HG02588 (cell line): ENCODE results near the gene GET3.

Experiments used
- ATAC-seq: cut with Tn5 transposase; IDR thresholded peaks from one replicate; pipeline ENCODE4 v1.9.1; 2021; ENCODE audit warnings: mild to moderate bottlenecking, moderate library complexity; ENCODE audit not compliant: unreplicated experiment

GET3 gene

DNA sequence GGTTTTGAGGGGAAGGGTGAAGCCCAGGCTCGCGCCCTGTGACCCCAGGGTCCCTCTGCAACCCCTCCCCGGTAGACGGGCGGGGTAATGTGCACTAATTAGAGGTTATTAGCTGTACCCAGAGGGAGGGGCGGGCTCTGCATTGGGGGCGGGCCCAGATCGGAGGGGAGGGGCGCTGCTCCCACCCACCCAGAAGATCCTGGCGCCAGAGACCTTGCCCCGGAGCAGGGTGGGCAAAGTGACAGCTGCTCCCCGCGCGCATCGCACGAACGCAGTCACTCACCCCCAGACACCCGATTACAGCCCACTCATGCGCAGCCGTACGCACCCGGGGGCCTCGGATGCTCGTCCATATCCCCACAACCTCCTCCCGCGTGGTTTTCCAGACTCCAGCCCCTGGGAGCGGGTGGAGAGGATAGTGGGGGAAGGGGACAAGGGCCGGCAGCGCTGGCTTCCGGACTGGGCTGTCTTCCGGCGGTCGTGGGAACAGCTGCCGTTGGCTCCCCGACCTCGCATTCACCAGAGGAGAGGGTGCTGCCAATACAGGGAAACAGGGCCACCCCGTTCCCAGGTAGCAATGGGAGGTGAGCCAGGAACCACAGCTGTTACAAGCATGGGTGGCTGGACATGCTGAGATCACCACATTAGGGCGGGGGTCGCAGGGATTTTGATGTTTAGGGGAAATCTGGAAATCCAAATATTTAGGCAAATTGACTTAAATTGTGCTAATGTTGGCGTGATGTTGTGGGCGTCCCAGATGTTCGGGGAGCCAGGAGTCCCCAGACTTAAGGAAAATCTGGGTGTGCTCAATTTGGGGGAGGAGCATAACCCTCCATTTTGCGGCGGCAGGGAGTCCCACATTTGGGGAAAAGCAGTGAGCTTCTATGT lies 41.0 kb downstream of the GET3 start:
- no peak for ATAC-seq

DNA sequence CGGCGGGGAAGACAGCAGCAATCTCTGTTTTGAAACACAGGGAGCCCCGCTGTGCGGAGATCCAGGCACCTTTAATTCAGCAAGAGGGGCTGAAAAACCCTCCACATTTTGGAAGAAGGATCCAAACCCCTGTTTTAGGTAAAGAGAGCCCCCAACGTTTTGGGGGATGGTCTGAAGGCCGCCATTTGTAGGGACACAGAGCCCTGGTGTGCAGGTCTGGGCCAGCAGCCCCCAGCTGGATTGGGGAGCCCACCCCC lies 41.5 kb downstream of the GET3 start:
- ATAC-seq = no peak

DNA sequence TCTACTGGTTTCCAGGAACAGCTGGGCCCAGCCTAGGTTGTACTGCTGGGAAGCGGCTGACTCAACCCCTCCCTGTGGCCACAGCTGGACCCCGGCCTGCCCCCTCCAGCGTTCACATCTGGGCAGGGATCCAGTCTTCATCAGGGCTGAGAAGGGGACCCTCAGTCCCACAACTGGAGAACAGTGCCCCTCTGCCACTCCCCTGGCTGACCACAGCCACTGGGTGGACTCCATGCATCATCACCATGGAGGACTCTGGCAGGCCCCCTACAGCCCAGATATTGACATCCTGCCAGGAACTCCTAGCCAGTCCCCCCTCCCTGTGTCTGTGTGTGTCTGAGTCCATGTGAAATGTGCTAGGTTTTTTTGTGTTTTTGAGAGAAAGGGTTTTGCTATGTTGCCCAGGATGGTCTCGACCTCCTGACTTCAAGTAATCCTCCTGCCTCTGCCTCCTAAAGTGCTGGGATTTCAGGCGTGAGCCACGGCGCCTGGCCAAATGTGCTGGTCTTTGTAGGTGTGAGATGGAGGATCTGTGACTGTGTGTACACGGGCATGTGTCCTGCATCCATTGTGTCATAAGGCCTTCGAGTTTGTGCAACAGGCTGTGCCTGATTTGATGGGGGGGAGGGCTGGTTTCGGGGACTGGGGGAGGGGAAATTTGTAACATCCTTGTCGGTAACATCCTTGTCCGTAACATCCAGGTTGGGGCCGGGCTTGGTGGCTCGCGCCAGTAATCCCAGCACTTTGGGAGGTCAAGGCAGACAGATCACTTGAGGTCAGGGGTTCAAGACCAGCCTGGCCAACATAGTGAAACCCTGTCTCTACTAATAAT lies 42.1 kb downstream of the GET3 start:
- ATAC-seq = no peak

DNA sequence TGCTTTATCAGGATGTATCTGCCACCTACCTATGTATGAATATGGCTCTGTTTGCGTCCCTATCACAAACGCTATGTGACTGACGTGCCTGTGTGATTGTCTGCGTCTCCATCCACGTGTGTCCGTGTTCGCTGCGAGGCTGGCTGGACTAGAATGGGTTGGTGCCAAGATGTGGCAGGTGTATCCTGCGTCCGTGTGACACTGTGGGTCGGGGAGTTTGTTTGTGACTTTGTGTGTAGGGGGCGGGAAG lies 44.8 kb downstream of the GET3 start:
- ATAC-seq = no peak

DNA sequence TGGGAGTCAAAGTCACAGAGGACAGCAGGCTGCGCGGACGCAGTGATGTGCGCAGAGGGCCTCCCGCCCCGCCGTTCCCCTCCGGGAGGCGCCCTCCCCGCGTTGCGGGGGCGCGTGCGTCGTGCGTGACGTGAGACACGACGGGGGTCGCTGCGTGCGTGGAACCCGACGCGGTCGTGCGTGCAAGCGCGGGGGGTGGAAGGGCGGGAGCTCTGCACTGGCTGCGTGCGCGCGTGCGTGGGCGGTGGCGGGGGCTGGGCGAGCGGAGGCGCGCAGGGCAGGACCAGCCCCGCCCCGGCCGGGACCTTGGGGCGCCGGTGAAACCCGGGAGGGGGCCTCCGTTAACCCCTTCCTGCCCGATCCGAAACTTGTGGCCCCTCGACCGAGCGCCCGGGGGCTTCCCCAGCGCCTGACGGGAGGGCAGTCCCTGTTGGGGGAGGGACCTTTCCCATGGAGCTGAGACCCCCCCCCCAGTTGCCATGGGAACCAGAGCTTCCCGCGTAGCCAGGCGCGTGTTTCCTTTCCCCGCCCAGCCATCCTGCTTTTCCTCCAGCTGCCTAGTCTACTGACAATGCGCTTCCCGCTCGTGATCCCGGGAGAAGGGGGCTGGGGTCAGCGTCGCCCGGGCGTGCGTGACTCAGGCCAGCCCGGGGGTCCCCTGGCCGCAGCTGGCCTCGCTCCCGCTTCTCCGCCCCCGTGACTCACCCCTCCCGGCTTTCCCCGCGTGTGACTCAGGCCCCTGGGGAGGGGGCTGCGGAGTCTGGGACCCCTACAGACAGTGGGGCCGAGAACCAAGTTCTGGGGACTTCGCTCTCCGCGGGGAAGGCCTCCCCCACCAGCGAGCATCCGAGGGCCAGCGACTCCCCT lies 45.4 kb downstream of the GET3 start:
- ATAC-seq = peak; percentile 37

DNA sequence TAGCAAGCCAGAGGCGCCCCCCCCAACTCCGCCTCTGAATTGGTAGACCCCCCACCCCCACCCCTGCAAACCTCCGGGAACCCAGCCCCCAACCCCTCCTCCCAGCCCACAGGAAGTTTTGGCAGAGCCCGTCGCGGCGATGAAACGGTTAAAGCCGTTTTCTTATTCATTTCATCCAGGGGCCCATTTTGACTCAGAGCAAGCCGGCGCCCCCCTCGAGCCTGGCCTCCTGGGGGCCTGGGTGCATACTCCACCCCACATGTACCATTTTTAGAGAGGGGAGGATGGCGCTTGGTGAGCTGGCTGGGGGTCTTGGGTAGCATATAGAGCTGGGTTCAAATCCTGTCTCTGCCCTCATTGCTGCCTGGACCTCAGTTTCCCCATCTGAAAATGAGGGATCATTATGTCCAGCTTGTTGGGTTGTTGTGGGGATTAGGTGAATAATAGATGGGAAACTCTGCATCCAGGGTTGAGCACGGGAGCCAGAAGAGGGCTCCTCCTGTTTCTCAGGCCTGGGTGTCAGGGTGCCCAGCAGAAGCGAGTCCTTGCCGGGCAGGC lies 46.1 kb downstream of the GET3 start:
- no peak for ATAC-seq

DNA sequence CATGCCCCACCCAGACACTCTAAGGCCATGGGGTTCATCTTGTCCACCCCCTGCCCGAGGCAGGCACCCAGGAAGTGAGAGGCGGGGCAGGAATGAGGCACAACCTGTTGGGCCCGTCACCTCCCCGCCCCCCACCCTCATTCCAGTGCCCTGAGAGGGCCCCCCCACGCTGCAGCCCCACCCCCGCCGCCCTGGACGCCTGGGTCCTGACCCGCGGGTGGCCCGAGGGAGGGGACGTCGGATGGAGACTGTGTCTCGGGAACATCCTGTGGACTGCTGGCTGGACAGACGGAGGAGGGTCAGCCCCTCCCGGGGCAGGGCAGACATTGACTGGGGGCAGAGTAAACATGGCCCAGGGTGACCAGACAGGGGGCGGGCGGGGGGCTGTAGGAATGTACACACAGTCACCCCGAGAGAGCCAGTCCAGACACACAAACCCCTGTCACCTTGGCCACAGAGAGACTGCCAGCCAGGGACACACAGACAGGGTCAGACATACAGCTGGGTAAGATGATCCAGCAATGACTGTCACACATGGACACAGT lies 46.6 kb downstream of the GET3 start:
- ATAC-seq = no peak

DNA sequence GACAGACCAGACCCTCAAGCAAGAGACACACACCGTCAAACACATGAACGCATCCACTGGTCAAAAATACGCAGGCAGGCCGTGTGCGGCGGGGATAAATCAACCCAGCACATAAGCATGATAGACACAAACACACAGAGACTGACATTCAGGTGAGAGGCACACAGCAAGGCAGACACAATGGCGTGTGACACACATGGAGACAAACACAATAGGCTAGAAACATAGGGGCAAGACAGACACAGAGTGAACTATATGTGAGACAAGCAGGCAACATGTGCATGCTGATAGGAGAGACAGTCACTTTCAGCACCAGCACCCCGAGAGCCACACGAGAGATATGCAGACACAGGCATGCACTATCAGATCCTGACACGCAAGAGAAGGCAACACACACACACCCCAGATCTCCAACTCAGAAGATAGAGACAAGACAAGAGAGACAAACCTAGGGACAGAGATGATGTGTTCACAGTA lies 47.1 kb downstream of the GET3 start:
- ATAC-seq = no peak

DNA sequence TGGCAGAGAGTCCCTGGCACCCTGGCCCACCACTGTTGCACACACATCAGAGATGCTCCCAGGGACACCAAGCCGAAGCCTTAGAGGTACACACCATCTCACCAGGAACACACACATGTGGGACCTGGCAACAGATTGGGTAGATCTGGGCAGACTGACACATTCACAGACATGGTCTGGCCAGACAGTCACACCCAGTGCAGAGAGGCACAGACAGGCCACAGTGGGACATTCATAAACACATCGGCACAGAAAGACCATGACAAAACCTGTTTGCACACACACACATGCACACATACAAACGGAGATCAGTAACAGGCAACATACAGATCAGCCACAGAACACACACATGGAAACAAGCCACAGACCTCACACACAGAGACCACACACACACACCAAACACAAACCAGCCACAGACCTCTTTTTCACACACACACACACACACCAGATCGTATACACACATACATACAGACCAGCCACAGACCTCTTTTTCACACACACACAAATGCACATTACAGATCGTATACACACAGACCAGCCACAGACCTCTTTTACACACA lies 47.7 kb downstream of the GET3 start:
- ATAC-seq = no peak

DNA sequence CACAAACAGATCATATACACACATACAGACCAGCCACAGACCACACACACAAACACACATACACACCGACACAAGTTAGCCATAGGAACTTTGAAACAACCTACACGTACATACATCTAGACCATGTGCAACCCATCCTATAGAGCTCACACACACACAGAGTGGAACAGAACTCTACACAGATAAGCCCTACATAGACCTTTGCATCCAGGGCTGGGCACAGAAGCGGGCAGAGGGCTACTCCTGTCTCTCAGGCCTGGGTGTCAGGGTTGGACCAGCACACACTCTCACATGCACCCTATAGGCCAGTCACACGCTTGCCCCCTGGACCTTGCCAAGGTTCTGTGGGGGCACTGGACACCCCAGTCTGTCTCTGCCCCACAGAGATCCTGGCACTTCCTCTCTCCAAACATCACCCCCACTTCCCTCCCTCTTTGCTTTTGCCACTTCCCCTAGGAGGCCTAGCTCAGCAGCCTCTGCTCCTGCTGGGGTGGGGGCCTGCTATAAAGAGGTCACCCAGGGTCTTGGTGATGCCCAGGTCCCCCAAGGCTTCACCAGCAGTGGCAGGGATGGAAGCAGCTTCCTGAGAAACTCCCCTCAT lies 48.2 kb downstream of the GET3 start:
- ATAC-seq = no peak

DNA sequence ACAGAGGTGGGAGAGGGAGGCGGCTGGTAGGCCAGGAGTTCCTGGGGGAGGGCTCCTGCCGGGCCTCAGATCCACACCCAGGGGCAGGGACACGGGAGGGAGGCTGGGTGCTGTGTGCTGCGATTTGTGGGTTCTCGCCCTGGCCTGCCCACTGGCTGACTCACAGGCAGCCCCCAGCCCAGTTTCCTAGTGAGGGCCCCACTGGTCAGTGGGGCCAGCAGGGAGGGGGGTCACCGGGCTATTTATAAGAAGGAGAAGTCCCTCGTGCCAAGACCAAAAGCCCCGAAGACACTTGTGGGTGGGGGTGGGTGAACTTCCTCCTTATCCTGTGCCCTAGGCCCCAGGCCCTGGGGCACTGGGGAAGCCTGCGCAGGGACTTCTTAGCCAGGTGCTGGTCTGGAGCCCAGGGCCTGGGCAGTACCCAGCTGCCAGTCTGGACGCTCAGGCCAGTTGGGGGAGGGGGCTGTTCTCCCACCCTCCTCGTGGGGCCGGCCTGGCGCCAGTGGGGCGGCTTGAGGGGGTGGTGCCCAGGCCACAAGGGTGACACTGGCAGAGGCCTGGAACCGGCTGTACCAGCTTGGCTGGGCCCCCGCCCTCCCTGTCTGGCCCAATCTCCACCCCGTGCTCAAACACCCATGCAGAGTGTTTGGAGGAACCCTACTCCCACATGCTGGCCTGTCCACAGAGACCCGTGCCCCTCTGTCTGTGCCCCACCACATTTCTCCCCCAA lies 49.0 kb downstream of the GET3 start:
- no peak for ATAC-seq

DNA sequence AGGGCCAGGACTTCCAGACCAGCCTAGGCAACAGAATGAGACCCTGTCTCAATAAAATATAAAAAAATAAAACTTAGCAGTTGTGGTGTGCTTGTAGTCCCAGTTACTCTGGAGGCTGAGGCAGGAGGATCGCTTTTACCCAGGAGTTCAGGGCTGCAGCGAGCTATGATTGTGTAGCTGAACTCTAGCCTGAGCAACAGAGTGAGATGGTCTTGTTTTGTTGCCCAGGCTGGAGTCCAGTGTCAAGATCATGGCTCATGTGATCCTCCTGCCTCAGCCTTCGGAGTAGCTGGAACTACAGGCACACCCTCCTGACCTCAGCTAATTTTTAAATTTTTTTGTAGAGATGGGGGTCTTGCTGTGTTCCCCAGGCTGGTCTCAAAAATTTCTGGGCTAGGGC lies 49.7 kb downstream of the GET3 start:
- no peak for ATAC-seq

DNA sequence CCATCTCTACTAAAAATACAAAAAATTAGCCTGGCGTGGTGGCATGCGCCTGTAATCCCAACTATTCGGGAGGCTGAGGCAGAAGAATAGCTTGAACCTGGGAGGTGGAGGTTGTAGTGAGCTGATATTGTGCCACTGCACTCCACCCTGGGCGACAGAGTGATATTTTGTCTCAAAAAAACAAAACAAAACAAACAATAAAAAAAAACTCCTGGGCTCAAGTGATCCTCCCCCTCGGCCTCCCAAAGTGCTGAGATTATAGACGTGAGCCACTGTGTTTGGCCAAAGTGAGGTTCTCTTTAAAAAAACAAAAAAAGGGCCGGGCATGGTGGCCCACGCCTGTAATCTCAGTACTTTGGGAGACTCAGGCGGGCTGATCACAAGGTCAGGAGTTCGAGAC lies 50.2 kb downstream of the GET3 start:
- no peak for ATAC-seq

DNA sequence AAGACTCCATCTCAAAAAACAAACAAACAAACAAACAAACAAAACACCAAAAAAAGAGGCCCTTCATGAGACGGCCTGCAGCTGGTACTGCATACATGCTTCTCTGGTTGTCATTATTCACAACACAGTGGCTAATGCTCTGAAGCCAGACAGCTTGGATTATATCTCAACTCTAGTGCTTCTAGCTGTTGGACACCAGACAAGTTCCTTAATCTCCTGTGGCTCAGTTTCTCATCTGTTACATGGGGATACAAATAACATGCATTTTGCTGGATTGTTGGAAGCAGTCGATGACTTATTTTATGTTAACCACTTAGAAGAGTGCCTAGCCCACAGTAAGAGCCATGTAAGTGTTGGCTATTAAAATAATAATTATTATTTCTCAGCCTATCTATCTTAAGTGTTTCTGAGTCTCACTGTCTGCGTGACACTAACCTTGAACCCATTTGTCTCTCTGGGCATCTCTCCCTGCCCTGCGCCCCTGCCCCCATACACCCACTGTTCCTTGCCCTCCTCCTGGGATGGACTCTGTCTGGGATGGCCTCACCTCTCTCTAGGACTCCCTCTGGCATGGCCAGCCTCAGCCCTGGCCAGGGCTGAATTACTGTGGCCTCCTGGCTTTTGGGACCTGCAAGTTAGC lies 50.9 kb downstream of the GET3 start:
- ATAC-seq = no peak

DNA sequence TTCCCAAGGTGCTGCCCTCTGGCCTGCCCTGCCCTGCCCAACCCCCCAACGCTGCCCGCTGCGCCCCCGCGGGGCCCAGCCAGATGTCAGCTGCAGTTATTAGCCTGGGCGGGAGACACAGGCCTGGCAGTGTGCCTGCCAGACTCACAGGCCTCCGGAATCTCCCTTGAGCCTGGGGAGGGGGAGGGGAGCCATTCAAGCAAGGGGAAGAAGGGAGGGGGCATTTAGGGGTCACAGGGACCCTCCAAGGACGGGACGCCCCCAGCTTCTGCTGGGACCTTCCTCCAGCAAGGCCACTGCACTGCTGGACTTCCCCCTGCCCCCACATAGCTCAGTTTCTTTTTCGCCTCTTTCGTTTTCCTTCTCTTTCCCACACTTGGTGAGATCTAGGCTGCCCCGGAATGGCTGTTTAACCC lies 51.4 kb downstream of the GET3 start:
- ATAC-seq = no peak

DNA sequence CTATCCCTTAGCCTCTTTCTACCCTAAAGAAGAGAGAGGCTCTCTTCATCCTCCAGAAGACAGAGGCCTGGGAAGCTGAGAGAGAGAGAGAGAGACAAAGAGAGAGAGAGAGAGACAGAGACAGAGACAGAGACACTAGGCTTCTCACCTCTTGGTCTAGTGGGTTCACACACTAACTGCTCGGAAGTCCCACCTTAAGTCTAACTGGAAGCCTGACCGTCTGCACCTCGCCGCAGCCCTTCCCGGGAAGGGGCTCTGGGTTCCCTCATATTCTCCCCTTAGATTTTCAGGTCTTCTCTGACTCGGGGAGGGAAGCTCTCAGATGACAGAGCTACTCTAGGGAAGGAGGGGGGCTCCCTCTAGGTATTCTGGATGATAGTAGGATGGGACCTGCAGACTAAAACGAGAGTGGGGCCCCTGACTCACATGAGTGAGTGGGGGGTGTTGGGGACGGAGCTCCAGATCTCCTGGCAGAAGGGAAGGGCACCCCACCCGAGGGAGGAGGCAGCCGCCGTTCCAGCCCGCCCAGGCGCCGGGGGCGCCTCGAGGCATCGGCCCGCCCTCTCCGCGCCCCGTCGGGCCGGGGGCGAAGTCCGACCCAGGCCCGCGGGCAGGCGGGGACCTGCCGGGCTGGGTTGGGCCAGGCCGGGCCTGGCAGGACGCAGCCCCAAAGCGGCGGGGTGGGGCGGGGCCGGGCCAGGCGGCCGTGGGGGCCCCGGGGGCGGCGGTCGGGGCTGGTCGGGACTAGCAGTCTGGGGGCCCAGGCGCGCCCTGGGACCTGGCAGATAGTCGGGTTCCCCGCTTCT lies 52.0 kb downstream of the GET3 start:
- ATAC-seq = no peak

DNA sequence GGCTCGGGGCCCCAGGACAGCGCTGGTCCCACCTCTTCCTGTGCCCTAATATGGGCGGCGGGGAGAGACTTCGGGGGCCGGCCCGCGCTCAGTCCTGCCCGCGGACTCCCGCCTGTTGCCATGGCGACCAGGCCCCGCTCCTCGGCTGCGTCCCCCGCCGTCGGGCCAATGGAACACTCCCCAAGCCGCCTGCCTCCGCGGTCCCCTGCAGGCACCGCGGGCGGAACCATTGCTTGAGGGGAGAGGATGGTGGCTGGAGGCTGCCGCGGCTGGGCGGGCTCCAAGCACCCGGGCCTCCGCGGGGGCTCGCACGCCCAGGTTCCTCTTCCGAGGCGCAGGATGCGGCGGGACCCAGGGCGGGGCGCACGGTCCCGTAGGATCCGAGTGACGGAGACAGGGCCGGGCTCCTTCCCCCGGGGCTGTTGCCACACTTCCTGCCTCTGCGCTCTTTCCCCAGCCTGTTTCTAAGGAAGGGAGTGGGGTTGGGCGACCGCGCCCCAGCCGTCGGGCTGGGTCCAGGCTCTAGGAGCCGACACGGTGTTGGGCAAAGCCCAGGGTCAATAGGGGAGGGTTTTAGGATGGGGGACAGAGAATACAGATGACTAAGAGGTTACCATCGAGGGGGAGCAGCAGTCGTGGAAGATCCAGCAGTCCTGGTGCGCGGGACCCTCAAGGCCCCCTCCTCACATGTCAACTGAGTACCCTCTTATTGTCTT lies 52.8 kb downstream of the GET3 start:
- ATAC-seq = peak; percentile 32
